ENCODE results near the gene SKP2. TPM values are rescaled to one million over a fixed set of nuclear protein-coding genes. Genes with fewer than 3 reads are reported as not detected.

The SKP2 gene
- total and polyA plus RNA-seq, 2 donors (not counting 3 experiments of a cell fraction or from before 2014, with no cell fraction given): 12.5 to 40.9 TPM

GRCh38 chr5:36193746-36194145 lies 41.8 kb downstream of the SKP2 start:
- Histone ChIP-seq H3K9me1 (replicated peaks; ENCODE audit: control insufficient read depth, extremely low read depth, insufficient read depth, low read length) (no peaks in the 10 kb centered on the region), H3K9me3 (replicated peaks; ENCODE audit: control insufficient read depth, insufficient read depth, low read length) (no peaks in the 10 kb centered on the region), H3K4me3 (replicated peaks in 1 of 3; ENCODE audit: insufficient read depth in 1 of 3, low read depth in 1 of 3, low read length in 3 of 3) (no peak overlapping the region), H3K4me1 (ENCODE audit: control insufficient read depth, extremely low read depth, insufficient read depth, low read length) (no peaks in the 10 kb centered on the region), H3K27me3 (ENCODE audit: control insufficient read depth in 2 of 2, insufficient read depth in 2 of 2, low read length in 2 of 2) (no peaks in the 10 kb centered on the region), H2AFZ (ENCODE audit: low read depth, low read length) (no peak overlapping the region), H3K79me2 (ENCODE audit: control insufficient read depth, insufficient read depth, low read length) (no peaks in the 10 kb centered on the region), H4K20me1 (replicated peaks; ENCODE audit: control insufficient read depth, extremely low read depth, insufficient read depth, low read length) (no peaks in the 10 kb centered on the region), H3K27ac (ENCODE audit: insufficient read depth, low read depth, low read length) (no peak overlapping the region), H3K9ac (replicated peaks; ENCODE audit: extremely low read depth, insufficient read depth, low read length) (no peak overlapping the region), H3K4me2 (ENCODE audit: insufficient read depth, low read length) (no peak overlapping the region), H3K36me3 (ENCODE audit: control insufficient read depth in 2 of 2, extremely low read depth in 1 of 2, insufficient read depth in 2 of 2, low read length in 2 of 2) (peaks cover 0 to 9% of the 10 kb centered on the region in 2 experiments)
- no peak for DNase-seq (ENCODE audit: low read depth, low spot score)
- intact Hi-C loops (cut with micrococcal nuclease) (no loop called here), dilution Hi-C loops (cut with MboI; ENCODE audit: extremely low pct_ligation_motif_present, low sequenced_read_pairs) (no loop called here)
- BruUV-seq (replicated peaks): no TSS peak
- POLR2A ChIA-PET: interaction anchor here (0.6 kb wide), 1 partner anchor 81 kb away, joined by 6 read pairs; no protein-coding TSS in a partner anchor
- TF ChIP-seq FOS (IDR thresholded peaks at IDR 0.05; ENCODE audit: borderline replicate concordance, insufficient read depth, low read length) (no peak), JUN (IDR thresholded peaks at IDR 0.05; ENCODE audit: borderline replicate concordance, insufficient read depth, insufficient read length, low read depth) (no peak), POLR2AphosphoS5 (IDR thresholded peaks at IDR 0.05; ENCODE audit: insufficient read depth, low read depth, low read length) (no peak), CTCF (IDR thresholded peaks at IDR 0.05; ENCODE audit: extremely low read depth in 1 of 2, insufficient read depth in 1 of 2, low read depth in 1 of 2, low read length in 2 of 2) (no peak), MYC (IDR thresholded peaks at IDR 0.05; ENCODE audit: low read depth, low read length) (no peak), POLR2A (IDR thresholded peaks at IDR 0.05; ENCODE audit: low read depth, low read length) (no peak), GATA2 (IDR thresholded peaks at IDR 0.05; ENCODE audit: insufficient read depth, insufficient read length, low read depth, low read length) (no peak), EZH2 (IDR thresholded peaks at IDR 0.05; ENCODE audit: borderline replicate concordance, low read depth, low read length, severe bottlenecking) (no peak)
- TF ChIP-seq, protein P1, sequence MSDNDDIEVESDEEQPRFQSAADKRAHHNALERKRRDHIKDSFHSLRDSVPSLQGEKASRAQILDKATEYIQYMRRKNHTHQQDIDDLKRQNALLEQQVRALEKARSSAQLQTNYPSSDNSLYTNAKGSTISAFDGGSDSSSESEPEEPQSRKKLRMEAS (IDR thresholded peaks at IDR 0.05; ENCODE audit: insufficient read depth, insufficient read length): no peak
- FAIRE-seq: no peak
- CTCF ChIA-PET: interaction anchor here (1.2 kb wide), 1 partner anchor 16 kb away, joined by 3 read pairs; no protein-coding TSS in a partner anchor

Data from endothelial cell of umbilical vein (primary cell).